Measurements from ENCODE around the gene LRP1-AS.

The LRP1-AS gene

GRCh38 chr12:57160741-57161140 lies 13.3 kb upstream of the LRP1-AS start:
- DNase-seq (ENCODE audit: low read depth in 1 of 2, low spot score in 1 of 2): no peak

GRCh38 chr12:57160040-57160439 lies 12.6 kb upstream of the LRP1-AS start:
- no peak for DNase-seq (ENCODE audit: low read depth in 1 of 2, low spot score in 1 of 2)

- no peak for DNase-seq (ENCODE audit: low read depth in 1 of 2, low spot score in 1 of 2)
Observed at GRCh38 chr12:57159311-57159710, 11.9 kb upstream of the LRP1-AS start.

GRCh38 chr12:57158665-57159064 lies 11.2 kb upstream of the LRP1-AS start:
- no peak for DNase-seq (ENCODE audit: low read depth in 1 of 2, low spot score in 1 of 2)

GRCh38 chr12:57158186-57158585 lies 10.8 kb upstream of the LRP1-AS start:
- no peak for DNase-seq (ENCODE audit: low read depth in 1 of 2, low spot score in 1 of 2)

- DNase-seq (ENCODE audit: low read depth in 1 of 2, low spot score in 1 of 2): no peak
Observed at GRCh38 chr12:57157588-57158173, 10.3 kb upstream of the LRP1-AS start.

GRCh38 chr12:57156701-57157403 lies 9.4 kb upstream of the LRP1-AS start:
- DNase-seq (ENCODE audit: low read depth in 1 of 2, low spot score in 1 of 2): no peak

GRCh38 chr12:57154804-57155434 lies 7.5 kb upstream of the LRP1-AS start:
- DNase-seq (ENCODE audit: low read depth in 1 of 2, low spot score in 1 of 2): no peak

- no peak for DNase-seq (ENCODE audit: low read depth in 1 of 2, low spot score in 1 of 2)
Observed at GRCh38 chr12:57154076-57154475, 6.7 kb upstream of the LRP1-AS start.

GRCh38 chr12:57153415-57153997 lies 6.1 kb upstream of the LRP1-AS start:
- DNase-seq (ENCODE audit: low read depth in 1 of 2, low spot score in 1 of 2): no peak

- DNase-seq (ENCODE audit: low read depth in 1 of 2, low spot score in 1 of 2): no peak
Observed at GRCh38 chr12:57152639-57153038, 5.2 kb upstream of the LRP1-AS start.

GRCh38 chr12:57151741-57152630 lies 4.6 kb upstream of the LRP1-AS start:
- DNase-seq (ENCODE audit: low read depth in 1 of 2, low spot score in 1 of 2): no peak

- DNase-seq (ENCODE audit: low read depth in 1 of 2, low spot score in 1 of 2): no peak
Observed at GRCh38 chr12:57150400-57151000, 3.1 kb upstream of the LRP1-AS start.

GRCh38 chr12:57149245-57149900 lies 2.0 kb upstream of the LRP1-AS start:
- DNase-seq (ENCODE audit: low read depth in 1 of 2, low spot score in 1 of 2): no peak

GRCh38 chr12:57148469-57149244 lies 1.2 kb upstream of the LRP1-AS start:
- no peak for DNase-seq (ENCODE audit: low read depth in 1 of 2, low spot score in 1 of 2)

GRCh38 chr12:57146092-57146491 lies 1.3 kb downstream of the LRP1-AS start:
- no peak for DNase-seq (ENCODE audit: low read depth in 1 of 2, low spot score in 1 of 2)

GRCh38 chr12:57145460-57146059 lies 1.9 kb downstream of the LRP1-AS start:
- DNase-seq (ENCODE audit: low read depth in 1 of 2, low spot score in 1 of 2): no peak

GRCh38 chr12:57143454-57143853 lies 4.0 kb downstream of the LRP1-AS start:
- no peak for DNase-seq (ENCODE audit: low read depth in 1 of 2, low spot score in 1 of 2)

- DNase-seq (ENCODE audit: low read depth in 1 of 2, low spot score in 1 of 2): no peak
Observed at GRCh38 chr12:57142727-57143126, 4.7 kb downstream of the LRP1-AS start.

All from activated CD4-positive, alpha-beta T cell treated with anti-CD3 and anti-CD28 coated beads, Interleukin-2, amount 50 U/mL, for 24 hours (primary cell).